Retina (tissue), 1 donor: ENCODE measurements around the gene EVA1B.

ENCODE experiments used
- DNase-seq: peaks from one replicate; pipeline ENCODE4 v3.0.0-alpha.2; 2016

EVA1B gene

GRCh38 chr1:36274201-36274600 lies 49.2 kb downstream of the EVA1B start:
- DNase-seq: no peak

GRCh38 chr1:36273024-36273423 lies 50.4 kb downstream of the EVA1B start:
- no peak for DNase-seq
